Gastrocnemius medialis (tissue), 4 donors: ENCODE results near the gene C1QL3. TPM values are rescaled to one million over a fixed set of nuclear protein-coding genes. Genes with fewer than 3 reads are reported as not detected.

Experiments used
- ATAC-seq, 2 donors: fragments of 150-250 bp; one replicate each; pipeline ENCODE4 v1.9.1; 2016
- DNase-seq, 2 donors: peaks; one replicate each; pipeline ENCODE4 v3.0.0-alpha.2; 2019
- H3K27ac ChIP-seq, 4 donors: fragments of 200-600 bp; sonication (generic); 1 replicate in 1 of 4; 2 replicates in 3 of 4; pipeline ENCODE4 v1.5.1; 2016 to 2018; ENCODE audit warnings: mild to moderate bottlenecking in 2 of 4, moderate library complexity in 1 of 4
- H3K27me3 ChIP-seq, 3 donors: fragments of 200-600 bp; sonication (generic) in 2 of 3; 1 replicate in 1 of 3; 2 replicates in 2 of 3; pipeline versions ENCODE4 v1.5.1 to v1.6.0; 2016 to 2019; ENCODE audit warnings: mild to moderate bottlenecking in 1 of 3, moderate library complexity in 1 of 3
- H3K36me3 ChIP-seq, 2 donors: fragments of 200-600 bp; sonication (generic) in 1 of 2; one replicate each; pipeline ENCODE4 v1.5.1; 2017 to 2018
- H3K4me1 ChIP-seq, 2 donors: fragments of 200-600 bp; sonication (generic) in 1 of 2; one replicate each; pipeline ENCODE4 v1.5.1; 2016 to 2017; ENCODE audit warnings: mild to moderate bottlenecking in 2 of 2
- H3K4me3 ChIP-seq, 4 donors: fragments of 200-600 bp; sonication (generic) in 3 of 4; 1 replicate in 1 of 4; 2 replicates in 3 of 4; pipeline ENCODE4 v1.5.1; 2016 to 2019; ENCODE audit warnings: mild to moderate bottlenecking in 2 of 4
- H3K9me3 ChIP-seq, 3 donors: fragments of 200-600 bp; sonication (generic) in 2 of 3; 1 replicate in 1 of 3; 2 replicates in 2 of 3; pipeline ENCODE4 v1.5.1; 2016 to 2019
- CTCF ChIP-seq, 5 experiments: fragments of 450-650 bp in 3 of 5; fragments of 200-600 bp in 2 of 5; sonication (generic) in 2 of 5; IDR thresholded peaks in 4 of 5; conservative IDR thresholded peaks in 1 of 5; 1 replicate in 4 of 5; 2 replicates in 1 of 5; pipeline ENCODE4 v1.5.1; 2016 to 2019; ENCODE audit warnings: antibody characterized with exemption in 5 of 5, mild to moderate bottlenecking in 3 of 5, moderate library complexity in 3 of 5
- POLR2A ChIP-seq, 2 donors: fragments of 450-650 bp; IDR thresholded peaks; one replicate each; pipeline ENCODE4 v1.6.1; 2017; ENCODE audit warnings: antibody characterized with exemption in 2 of 2, mild to moderate bottlenecking in 2 of 2, moderate library complexity in 2 of 2
- in situ Hi-C, 4 donors: fragments of 200-750 bp; cut with MboI; loops; one replicate each; pipeline versions ENCODE4 v1.15.0 to v1.8.0; 2017; ENCODE audit warnings: low sequenced_read_pairs in 4 of 4
- intact Hi-C: fragments of 100-400 bp; cut with DNase I; formaldehyde crosslinking; loops from one replicate; pipeline ENCODE4 v1.15.1; 2023; ENCODE audit warnings: low total_unique reads
- total RNA-seq, 4 donors: library from RNA; depleted of rRNA; stranded (reverse); fragments of >200 nt; gene quantifications; one replicate each; pipeline versions ENCODE4 v1.1.0 to v1.2.3, GENCODE V29; 2016

The C1QL3 gene
- total RNA-seq, 4 donors from 2014 or later, result not detected

- TF ChIP-seq CTCF (IDR thresholded peaks at IDR 0.05 in 4 of 5, conservative IDR thresholded peaks at IDR 0.05 in 1 of 5), result no peak
- no peak for TF ChIP-seq POLR2A (IDR thresholded peaks at IDR 0.05)
- Histone ChIP-seq H3K36me3 (no peaks in the 10 kb centered on the region), H3K27ac (no peak overlapping the region), H3K9me3 (no peaks in the 10 kb centered on the region), H3K27me3 (no peaks in the 10 kb centered on the region), H3K4me3 (no peak overlapping the region), H3K4me1 (no peaks in the 10 kb centered on the region)
- in situ Hi-C loops, result no loop called here
- no peak for DNase-seq
- ATAC-seq, result no peak
- intact Hi-C loops, result no loop called here
Measured at GRCh38 chr10:16491933-16492332, 29.7 kb downstream of the C1QL3 start.

GRCh38 chr10:16490511-16490910 is 31.2 kb downstream of the C1QL3 start:
- TF ChIP-seq CTCF (IDR thresholded peaks at IDR 0.05 in 4 of 5, conservative IDR thresholded peaks at IDR 0.05 in 1 of 5) (no peak), POLR2A (IDR thresholded peaks at IDR 0.05) (no peak)
- no peaks in the 10 kb centered on the region for H3K4me1 ChIP-seq
- ATAC-seq (no peak), DNase-seq (no peak)
- H3K27me3 ChIP-seq, result no peaks in the 10 kb centered on the region
- H3K9me3 ChIP-seq, result no peaks in the 10 kb centered on the region
- in situ Hi-C loops, result no loop called here
- H3K4me3 ChIP-seq, result no peak overlapping the region
- intact Hi-C loops, result no loop called here
- no peak overlapping the region for H3K27ac ChIP-seq
- no peaks in the 10 kb centered on the region for H3K36me3 ChIP-seq

- TF ChIP-seq CTCF (IDR thresholded peaks at IDR 0.05 in 4 of 5, conservative IDR thresholded peaks at IDR 0.05 in 1 of 5), result no peak
- no peak for TF ChIP-seq POLR2A (IDR thresholded peaks at IDR 0.05)
- H3K36me3 ChIP-seq, result no peaks in the 10 kb centered on the region
- H3K27ac ChIP-seq, result no peak overlapping the region
- H3K4me1 ChIP-seq, result peaks cover 0 to 5% of the 10 kb centered on the region in 2 donors
- DNase-seq (no peak), ATAC-seq (no peak)
- H3K27me3 ChIP-seq, result no peaks in the 10 kb centered on the region
- intact Hi-C loops (no loop called here), in situ Hi-C loops (no loop called here)
- H3K9me3 ChIP-seq, result no peaks in the 10 kb centered on the region
- H3K4me3 ChIP-seq, result no peak overlapping the region
Measured at GRCh38 chr10:16483241-16483917, 38.3 kb downstream of the C1QL3 start.

GRCh38 chr10:16481052-16481728 is 40.5 kb downstream of the C1QL3 start:
- no peaks in the 10 kb centered on the region for H3K27me3 ChIP-seq
- TF ChIP-seq POLR2A (IDR thresholded peaks at IDR 0.05), result no peak
- TF ChIP-seq CTCF (IDR thresholded peaks at IDR 0.05 in 4 of 5, conservative IDR thresholded peaks at IDR 0.05 in 1 of 5), result no peak
- intact Hi-C loops (no loop called here), in situ Hi-C loops (no loop called here)
- H3K27ac ChIP-seq, result no peak overlapping the region
- H3K4me3 ChIP-seq, result no peak overlapping the region
- DNase-seq (no peak), ATAC-seq (no peak)
- H3K4me1 ChIP-seq, result peaks cover 0 to 5% of the 10 kb centered on the region in 2 donors
- H3K9me3 ChIP-seq, result no peaks in the 10 kb centered on the region
- H3K36me3 ChIP-seq, result no peaks in the 10 kb centered on the region
